ENCODE measurements around the gene PLA2R1.
"Not testable (repeated sequence)": the region's sequence is repeated elsewhere in the genome, so short reads cannot be mapped to it uniquely, and the experiment has no call there.

PLA2R1 gene

GRCh38 chr2:159984034-159984433 lies 78.4 kb downstream of the PLA2R1 start:
- DNase-seq (ENCODE audit: low read depth in 4 of 4, low spot score in 1 of 4), result no peak

- no peak for DNase-seq (ENCODE audit: low read depth in 4 of 4, low spot score in 1 of 4)
Observed at GRCh38 chr2:159982842-159983785, 79.3 kb downstream of the PLA2R1 start.

GRCh38 chr2:159982270-159982669 lies 80.1 kb downstream of the PLA2R1 start:
- no peak for DNase-seq (ENCODE audit: low read depth in 4 of 4, low spot score in 1 of 4)

- DNase-seq (ENCODE audit: low read depth in 4 of 4, low spot score in 1 of 4), result no peak
Observed at GRCh38 chr2:159976527-159977160, 85.8 kb downstream of the PLA2R1 start.

GRCh38 chr2:159973325-159973724 lies 89.1 kb downstream of the PLA2R1 start:
- no peak for DNase-seq (ENCODE audit: low read depth in 4 of 4, low spot score in 1 of 4)

GRCh38 chr2:159971365-159972152 lies 90.9 kb downstream of the PLA2R1 start:
- DNase-seq (ENCODE audit: low read depth in 4 of 4, low spot score in 1 of 4), result no peak

GRCh38 chr2:159970548-159970947 lies 91.9 kb downstream of the PLA2R1 start:
- not testable (repeated sequence) for DNase-seq (ENCODE audit: low read depth in 4 of 4, low spot score in 1 of 4)

GRCh38 chr2:159968279-159968900 lies 94.0 kb downstream of the PLA2R1 start:
- DNase-seq (ENCODE audit: low read depth in 4 of 4, low spot score in 1 of 4), result no peak

GRCh38 chr2:159963700-159964099 lies 98.7 kb downstream of the PLA2R1 start:
- DNase-seq (ENCODE audit: low read depth in 4 of 4, low spot score in 1 of 4), result no peak

- DNase-seq (ENCODE audit: low read depth in 4 of 4, low spot score in 1 of 4), result not testable (repeated sequence)
Observed at GRCh38 chr2:159962513-159962912, 99.9 kb downstream of the PLA2R1 start.

- no peak for DNase-seq (ENCODE audit: low read depth in 4 of 4, low spot score in 1 of 4)
Observed at GRCh38 chr2:159961451-159961850, 101.0 kb downstream of the PLA2R1 start.

GRCh38 chr2:159961037-159961436 lies 101.4 kb downstream of the PLA2R1 start:
- no peak for DNase-seq (ENCODE audit: low read depth in 4 of 4, low spot score in 1 of 4)

GRCh38 chr2:159960414-159960813 lies 102.0 kb downstream of the PLA2R1 start:
- no peak for DNase-seq (ENCODE audit: low read depth in 4 of 4, low spot score in 1 of 4)

GRCh38 chr2:159959136-159959535 lies 103.3 kb downstream of the PLA2R1 start:
- no peak for DNase-seq (ENCODE audit: low read depth in 4 of 4, low spot score in 1 of 4)

GRCh38 chr2:159953136-159953823 lies 109.1 kb downstream of the PLA2R1 start:
- no peak for DNase-seq (ENCODE audit: low read depth in 4 of 4, low spot score in 1 of 4)

GRCh38 chr2:159946326-159946999 lies 116.0 kb downstream of the PLA2R1 start:
- DNase-seq (ENCODE audit: low read depth in 4 of 4, low spot score in 1 of 4), result no peak

- no peak for DNase-seq (ENCODE audit: low read depth in 4 of 4, low spot score in 1 of 4)
Observed at GRCh38 chr2:159944874-159945273, 117.5 kb downstream of the PLA2R1 start.

GRCh38 chr2:159942146-159942545 lies 120.3 kb downstream of the PLA2R1 start:
- no peak for DNase-seq (ENCODE audit: low read depth in 4 of 4, low spot score in 1 of 4)

- no peak for DNase-seq (ENCODE audit: low read depth in 4 of 4, low spot score in 1 of 4)
Observed at GRCh38 chr2:159941729-159942128, 120.7 kb downstream of the PLA2R1 start.

- DNase-seq (ENCODE audit: low read depth in 4 of 4, low spot score in 1 of 4), result no peak
Observed at GRCh38 chr2:159939946-159940345, 122.5 kb downstream of the PLA2R1 start.
